Measurements from ENCODE around the gene ZNF493. TPM values are rescaled to one million over a fixed set of nuclear protein-coding genes. Genes with fewer than 3 reads are reported as not detected.

Gene ZNF493
- total and polyA plus RNA-seq, 4 donors = 3.5 to 147 (median 15.2) TPM

DNA sequence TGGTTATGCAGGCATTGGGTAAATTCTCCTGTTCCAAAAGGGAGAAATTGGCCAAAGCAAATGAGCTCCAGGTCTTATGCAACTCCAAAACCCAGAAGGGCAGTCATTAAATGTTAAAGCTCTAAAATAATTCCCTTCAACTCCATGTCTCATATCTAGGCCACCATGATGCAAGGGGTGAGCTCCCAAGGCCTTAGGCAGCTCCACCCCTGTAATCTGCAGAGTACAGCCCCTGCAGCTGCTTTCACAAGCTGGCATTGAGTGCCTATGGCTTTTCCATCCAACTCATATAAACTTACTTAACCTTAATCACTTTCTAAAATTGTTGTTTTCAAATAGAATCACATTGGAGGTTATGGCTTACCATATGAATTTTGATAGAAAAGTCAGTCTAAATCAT lies 63.8 kb downstream of the ZNF493 start:
- ATAC-seq (ENCODE audit: insufficient read depth, low FRiP score) = no peak
- Histone ChIP-seq H3K27me3 (ENCODE audit: control insufficient read depth in 3 of 3, insufficient read depth in 3 of 3, low read length in 2 of 3) (no peaks in the 10 kb centered on the region), H3K4me3 (no peak overlapping the region), H3K4me1 (ENCODE audit: control insufficient read depth in 5 of 5, insufficient read depth in 5 of 5, low read length in 5 of 5) (peaks cover 0 to 4% (median 0%) of the 10 kb centered on the region in 5 donors), H3K9me3 (ENCODE audit: control insufficient read depth in 4 of 4, insufficient read depth in 3 of 4, low read length in 3 of 4) (peaks cover 0 to 27% (median 4%) of the 10 kb centered on the region in 4 donors), H3K9ac (ENCODE audit: insufficient read depth in 1 of 2, low read length in 2 of 2) (no peak overlapping the region), H3K36me3 (ENCODE audit: control insufficient read depth in 4 of 4, insufficient read depth in 4 of 4, low read length in 4 of 4) (peaks cover 0 to 7% (median 0%) of the 10 kb centered on the region in 4 donors), H3K27ac (ENCODE audit: low read depth in 1 of 2, low read length in 1 of 2) (no peak overlapping the region)
- TF ChIP-seq, protein P1, sequence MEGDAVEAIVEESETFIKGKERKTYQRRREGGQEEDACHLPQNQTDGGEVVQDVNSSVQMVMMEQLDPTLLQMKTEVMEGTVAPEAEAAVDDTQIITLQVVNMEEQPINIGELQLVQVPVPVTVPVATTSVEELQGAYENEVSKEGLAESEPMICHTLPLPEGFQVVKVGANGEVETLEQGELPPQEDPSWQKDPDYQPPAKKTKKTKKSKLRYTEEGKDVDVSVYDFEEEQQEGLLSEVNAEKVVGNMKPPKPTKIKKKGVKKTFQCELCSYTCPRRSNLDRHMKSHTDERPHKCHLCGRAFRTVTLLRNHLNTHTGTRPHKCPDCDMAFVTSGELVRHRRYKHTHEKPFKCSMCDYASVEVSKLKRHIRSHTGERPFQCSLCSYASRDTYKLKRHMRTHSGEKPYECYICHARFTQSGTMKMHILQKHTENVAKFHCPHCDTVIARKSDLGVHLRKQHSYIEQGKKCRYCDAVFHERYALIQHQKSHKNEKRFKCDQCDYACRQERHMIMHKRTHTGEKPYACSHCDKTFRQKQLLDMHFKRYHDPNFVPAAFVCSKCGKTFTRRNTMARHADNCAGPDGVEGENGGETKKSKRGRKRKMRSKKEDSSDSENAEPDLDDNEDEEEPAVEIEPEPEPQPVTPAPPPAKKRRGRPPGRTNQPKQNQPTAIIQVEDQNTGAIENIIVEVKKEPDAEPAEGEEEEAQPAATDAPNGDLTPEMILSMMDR (IDR thresholded peaks at IDR 0.05; ENCODE audit: control extremely low read depth, extremely low read depth) = no peak
- no peak for DNase-seq

DNA sequence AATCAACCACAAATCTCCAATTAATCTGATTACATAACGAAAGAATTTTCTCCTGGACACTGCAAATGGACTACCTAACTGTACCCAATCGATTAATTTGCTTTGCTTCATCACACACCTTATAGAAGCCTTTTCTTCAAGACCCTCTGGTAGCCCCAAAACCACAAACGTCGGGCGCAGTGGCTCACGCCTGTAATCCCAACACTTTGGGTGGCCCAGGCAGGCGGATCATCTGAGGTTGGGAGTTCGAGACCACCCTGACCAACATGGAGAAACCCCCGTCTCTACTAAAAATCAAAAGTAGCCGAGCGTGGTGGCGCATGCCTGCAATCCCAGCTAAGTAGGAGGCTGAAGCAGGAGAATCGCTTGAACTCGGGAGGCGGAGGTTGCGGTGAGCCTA lies 65.6 kb downstream of the ZNF493 start:
- TF ChIP-seq, protein P1 (IDR thresholded peaks at IDR 0.05; ENCODE audit: control extremely low read depth, extremely low read depth) = no peak
- Histone ChIP-seq H3K4me3 (no peak overlapping the region), H3K9ac (ENCODE audit: insufficient read depth in 1 of 2, low read length in 2 of 2) (no peak overlapping the region), H3K4me1 (ENCODE audit: control insufficient read depth in 5 of 5, insufficient read depth in 5 of 5, low read length in 5 of 5) (peaks cover 0 to 4% (median 0%) of the 10 kb centered on the region in 5 donors), H3K27ac (ENCODE audit: low read depth in 1 of 2, low read length in 1 of 2) (no peak overlapping the region), H3K9me3 (ENCODE audit: control insufficient read depth in 4 of 4, insufficient read depth in 3 of 4, low read length in 3 of 4) (peaks cover 0 to 29% (median 2%) of the 10 kb centered on the region in 4 donors), H3K27me3 (ENCODE audit: control insufficient read depth in 3 of 3, insufficient read depth in 3 of 3, low read length in 2 of 3) (no peaks in the 10 kb centered on the region), H3K36me3 (ENCODE audit: control insufficient read depth in 4 of 4, insufficient read depth in 4 of 4, low read length in 4 of 4) (no peaks in the 10 kb centered on the region)
- ATAC-seq (ENCODE audit: insufficient read depth, low FRiP score) = no peak
- WGBS, 2 donors = 95 to 99% methylated on average over 16 of the region's 16 CpGs
- no peak for DNase-seq

DNA sequence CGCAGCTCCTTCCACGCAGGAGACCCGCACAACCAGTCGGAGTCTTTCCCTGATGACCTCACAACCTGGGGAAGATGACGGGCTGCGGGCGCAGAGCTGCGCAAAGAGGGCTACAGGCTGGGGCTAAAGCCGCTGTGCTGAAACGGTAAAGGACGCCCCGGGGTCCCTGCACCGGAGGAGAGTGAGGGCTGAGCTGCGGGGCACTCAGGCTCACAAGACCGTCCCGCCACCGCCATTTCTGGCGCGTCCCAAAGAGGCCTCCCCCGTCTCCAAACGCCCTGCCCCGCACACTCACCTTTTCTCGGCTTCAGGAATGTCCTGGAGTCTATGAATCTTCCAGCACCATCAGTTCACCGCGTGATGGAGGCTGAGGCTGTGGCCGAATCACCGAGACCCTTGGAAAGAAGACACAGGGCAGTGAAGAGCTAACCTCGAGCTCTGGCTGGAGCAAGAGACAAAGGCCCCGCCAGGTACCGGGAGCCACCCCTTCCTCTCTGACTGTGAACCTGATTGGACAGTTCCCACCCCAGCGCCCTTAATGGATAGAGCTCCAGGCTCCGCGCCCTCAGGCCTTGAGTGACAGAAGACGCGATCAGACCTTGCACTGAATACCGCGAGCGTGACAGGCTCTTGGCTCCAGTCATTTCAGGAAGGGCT lies 66.6 kb downstream of the ZNF493 start:
- ATAC-seq (ENCODE audit: insufficient read depth, low FRiP score) = peak; percentile 60
- H3K27me3 ChIP-seq (ENCODE audit: control insufficient read depth in 3 of 3, insufficient read depth in 3 of 3, low read length in 2 of 3) = no peaks in the 10 kb centered on the region
- no peaks in the 10 kb centered on the region for H3K36me3 ChIP-seq (ENCODE audit: control insufficient read depth in 4 of 4, insufficient read depth in 4 of 4, low read length in 4 of 4)
- H3K4me1 ChIP-seq (ENCODE audit: control insufficient read depth in 5 of 5, insufficient read depth in 5 of 5, low read length in 5 of 5) = peaks cover 0 to 4% (median 0%) of the 10 kb centered on the region in 5 donors
- peak overlapping the region; percentile 94 to 96 for H3K9ac ChIP-seq (ENCODE audit: insufficient read depth in 1 of 2, low read length in 2 of 2)
- H3K9me3 ChIP-seq (ENCODE audit: control insufficient read depth in 4 of 4, insufficient read depth in 3 of 4, low read length in 3 of 4) = peaks cover 0 to 27% (median 0%) of the 10 kb centered on the region in 4 donors
- H3K27ac ChIP-seq (ENCODE audit: low read depth in 1 of 2, low read length in 1 of 2) = no peak overlapping the region
- peak; percentile 85 to 92 (median 88) for DNase-seq
- WGBS, 2 donors = 1 to 7% methylated on average over 38 of the region's 38 CpGs
- TF ChIP-seq, protein P1 (IDR thresholded peaks at IDR 0.05; ENCODE audit: control extremely low read depth, extremely low read depth) = no peak
- H3K4me3 ChIP-seq = peak overlapping the region; percentile 11
